ENCODE results near the gene ELMO1.
A peak's percentile ranks its signal among the peaks of the same experiment; 100 is the strongest.

Gene ELMO1

GRCh38 chr7:37038706-37039105 is 410.0 kb downstream of the ELMO1 start:
- TF ChIP-seq CTCF (conservative IDR thresholded peaks at IDR 0.05; ENCODE audit: low read depth), result no peak
- ChIA-PET POLR2A (ENCODE audit: low non-redundant PET) (no interaction called here), CTCF (no interaction called here)
- H3K27ac ChIP-seq, result no peak overlapping the region
- DNase-seq (ENCODE audit: low spot score), result no peak

GRCh38 chr7:37037286-37037685 is 411.4 kb downstream of the ELMO1 start:
- ChIA-PET POLR2A (ENCODE audit: low non-redundant PET) (no interaction called here), CTCF (interaction anchor here (0.6 kb wide), 2 partner anchors 23 to 1249 kb away, joined by 3 to 5 read pairs; no protein-coding TSS in a partner anchor)
- no peak overlapping the region for H3K27ac ChIP-seq
- no peak for DNase-seq (ENCODE audit: low spot score)
- no peak for TF ChIP-seq CTCF (conservative IDR thresholded peaks at IDR 0.05; ENCODE audit: low read depth)

- no peak overlapping the region for H3K27ac ChIP-seq
- no peak for TF ChIP-seq CTCF (conservative IDR thresholded peaks at IDR 0.05; ENCODE audit: low read depth)
- POLR2A ChIA-PET (ENCODE audit: low non-redundant PET), result no interaction called here
- DNase-seq (ENCODE audit: low spot score), result no peak
- CTCF ChIA-PET, result no interaction called here
Measured at GRCh38 chr7:37035631-37036030, 413.0 kb downstream of the ELMO1 start.

- ChIA-PET CTCF (no interaction called here), POLR2A (ENCODE audit: low non-redundant PET) (no interaction called here)
- no peak for DNase-seq (ENCODE audit: low spot score)
- no peak overlapping the region for H3K27ac ChIP-seq
- TF ChIP-seq CTCF (conservative IDR thresholded peaks at IDR 0.05; ENCODE audit: low read depth), result no peak
Measured at GRCh38 chr7:37033141-37033540, 415.5 kb downstream of the ELMO1 start.

- TF ChIP-seq CTCF (conservative IDR thresholded peaks at IDR 0.05; ENCODE audit: low read depth), result no peak
- peak overlapping the region; percentile 65 for H3K27ac ChIP-seq
- ChIA-PET CTCF (no interaction called here), POLR2A (ENCODE audit: low non-redundant PET) (no interaction called here)
- no peak for DNase-seq (ENCODE audit: low spot score)
Measured at GRCh38 chr7:37032258-37032601, 416.4 kb downstream of the ELMO1 start.

- no peak for TF ChIP-seq CTCF (conservative IDR thresholded peaks at IDR 0.05; ENCODE audit: low read depth)
- H3K27ac ChIP-seq, result peak overlapping the region; percentile 65; the same call in 1 of the 2 replicates
- DNase-seq (ENCODE audit: low spot score), result peak; percentile 98
- POLR2A ChIA-PET (ENCODE audit: low non-redundant PET), result no interaction called here
- CTCF ChIA-PET, result no interaction called here
Measured at GRCh38 chr7:37031571-37032257, 416.9 kb downstream of the ELMO1 start.
